PC-3 (cell line): ENCODE measurements around the gene RAB5B. TPM values are rescaled to one million over a fixed set of nuclear protein-coding genes. Genes with fewer than 3 reads are reported as not detected.

Experiments used
- ATAC-seq: fragments of 200-7000 bp; cut with Tn5 transposase; 2 replicates; pipeline ENCODE4 v1.9.1; 2020; ENCODE audit warnings: mild to moderate bottlenecking, moderate library complexity
- BruUV-seq: library from RNA; stranded (reverse); fragments of 400-500 nt; replicated peaks from 2 replicates; lab custom pipeline; 2021; lab: Mats Ljungman, UMichigan
- CTCF ChIA-PET: fragments of 300-600 bp; sonication (Branson Sonifier 250); formaldehyde crosslinking; loops from one replicate; lab custom pipeline; 2022; ENCODE audit warnings: antibody characterized with exemption; lab: Charles Lee
- POLR2A ChIA-PET: fragments of 300-600 bp; sonication (Branson Sonifier 250); formaldehyde crosslinking; loops from one replicate; lab custom pipeline; 2022; ENCODE audit warnings: antibody characterized with exemption; ENCODE audit not compliant: unreplicated experiment; lab: Charles Lee
- DNase-seq: peaks from one replicate; pipeline ENCODE4 v3.0.0-alpha.2; 2015
- H2AFZ ChIP-seq: fragments of 300-600 bp; sonication (generic); 2 replicates; pipeline ENCODE4 v1.6.0; 2016; ENCODE audit warnings: antibody characterized with exemption, low read length
- H3F3A ChIP-seq: fragments of 300-600 bp; sonication (generic); one replicate; pipeline ENCODE4 v1.6.0; 2017; ENCODE audit warnings: antibody characterized with exemption, low read length, control low read depth, mild to moderate bottlenecking; ENCODE audit not compliant: unreplicated experiment
- H3K27ac ChIP-seq: fragments of 300-600 bp; sonication (generic); 2 replicates; pipeline ENCODE4 v1.5.1; 2016; ENCODE audit warnings: mild to moderate bottlenecking, low read length
- H3K27me3 ChIP-seq: fragments of 300-600 bp; sonication (generic); 2 replicates; pipeline ENCODE4 v1.6.1; 2016; ENCODE audit warnings: low read length, mixed read lengths
- H3K36me3 ChIP-seq: fragments of 300-600 bp; sonication (generic); 2 replicates; pipeline ENCODE4 v1.6.1; 2016; ENCODE audit warnings: low read depth, mixed run types, low read length, mixed read lengths
- H3K4me1 ChIP-seq: fragments of 300-600 bp; sonication (generic); 2 replicates; pipeline ENCODE4 v1.5.1; 2016; ENCODE audit warnings: low read length; ENCODE audit not compliant: insufficient read depth
- H3K4me2 ChIP-seq: fragments of 300-600 bp; sonication (generic); 2 replicates; pipeline ENCODE4 v1.6.0; 2016; ENCODE audit warnings: low read length
- H3K4me3 ChIP-seq: fragments of 300-600 bp; sonication (generic); 2 replicates; pipeline ENCODE4 v1.5.1; 2016; ENCODE audit warnings: mild to moderate bottlenecking, low read length, mixed read lengths
- H3K79me2 ChIP-seq: fragments of 300-600 bp; sonication (generic); 2 replicates; pipeline ENCODE4 v1.6.1; 2017; ENCODE audit warnings: low read length, mixed read lengths
- H3K9ac ChIP-seq: fragments of 300-600 bp; sonication (generic); 2 replicates; pipeline ENCODE4 v1.6.0; 2016; ENCODE audit warnings: mild to moderate bottlenecking, low read length
- H3K9me2 ChIP-seq: fragments of 300-600 bp; sonication (generic); replicated peaks from 2 replicates; pipeline ENCODE4 v1.6.1; 2016; ENCODE audit warnings: mixed run types, low read length, mixed read lengths
- H3K9me3 ChIP-seq: fragments of 300-600 bp; sonication (generic); 2 replicates; pipeline ENCODE4 v1.6.1; 2016; ENCODE audit warnings: low read length, mixed read lengths
- H4K20me1 ChIP-seq: fragments of 300-600 bp; sonication (generic); 2 replicates; pipeline ENCODE4 v1.6.1; 2016; ENCODE audit warnings: low read length, mixed read lengths
- CTCF ChIP-seq: fragments of 300-600 bp; sonication (generic); conservative IDR thresholded peaks from 2 replicates; pipeline ENCODE4 v1.5.1; 2017; ENCODE audit warnings: antibody characterized with exemption, low read depth, mild to moderate bottlenecking, low read length
- EZH2 ChIP-seq: fragments of 300-600 bp; sonication (generic); IDR thresholded peaks from one replicate; pipeline ENCODE4 v1.6.1; 2017; ENCODE audit warnings: antibody characterized with exemption, mild to moderate bottlenecking, low read length; ENCODE audit not compliant: unreplicated experiment
- EZH2phosphoT487 ChIP-seq: fragments of 300-600 bp; sonication (generic); IDR thresholded peaks from 2 replicates; pipeline ENCODE4 v1.6.1; 2018; ENCODE audit warnings: mild to moderate bottlenecking, antibody characterized with exemption, low read length, borderline replicate concordance
- intact Hi-C: fragments of 100-400 bp; cut with micrococcal nuclease; formaldehyde crosslinking; loops from 2 replicates; pipeline ENCODE4 v1.9.0; 2023
- total RNA-seq: library from RNA; depleted of rRNA; stranded (reverse); fragments of >200 nt; gene quantifications from 2 replicates; pipeline ENCODE4 v1.2.3, GENCODE V29; 2014

Gene RAB5B
- total RNA-seq, 1 experiment from 2014 or later = 48.8 TPM

GRCh38 chr12:56017181-56017580 lies 43.3 kb downstream of the RAB5B start:
- no peaks in the 10 kb centered on the region for H3K4me1 ChIP-seq
- H3K9me2 ChIP-seq = no peaks in the 10 kb centered on the region
- no peaks in the 10 kb centered on the region for H3K27me3 ChIP-seq
- H2AFZ ChIP-seq = no peak overlapping the region
- no peak overlapping the region for H3K9ac ChIP-seq
- DNase-seq (no peak), ATAC-seq (no peak)
- no peaks in the 10 kb centered on the region for H3K9me3 ChIP-seq
- TF ChIP-seq EZH2phosphoT487 = no peak
- TF ChIP-seq CTCF = no peak
- TF ChIP-seq EZH2 = no peak
- H3K27ac ChIP-seq = no peak overlapping the region
- intact Hi-C loops = no loop called here
- CTCF ChIA-PET = no interaction called here
- no peaks in the 10 kb centered on the region for H3K36me3 ChIP-seq
- POLR2A ChIA-PET = no interaction called here
- H3K4me3 ChIP-seq = no peak overlapping the region
- H3K79me2 ChIP-seq = no peaks in the 10 kb centered on the region
- H3K4me2 ChIP-seq = no peak overlapping the region
- BruUV-seq = no TSS peak
- H4K20me1 ChIP-seq = no peaks in the 10 kb centered on the region
- H3F3A ChIP-seq = no peaks in the 10 kb centered on the region

- no TSS peak for BruUV-seq
These were observed 44.5 kb downstream of the RAB5B start for GRCh38 chr12:56018356-56018755.

More at GRCh38 chr12:56018356-56018755, 44.5 kb downstream of the RAB5B start:
- DNase-seq (no peak), ATAC-seq (no peak)
- Histone ChIP-seq H3K9me2 (no peaks in the 10 kb centered on the region), H4K20me1 (no peaks in the 10 kb centered on the region), H3K27me3 (no peaks in the 10 kb centered on the region), H3K4me2 (no peak overlapping the region), H3F3A (no peaks in the 10 kb centered on the region), H3K27ac (no peak overlapping the region), H3K9ac (no peak overlapping the region), H3K4me3 (no peak overlapping the region), H3K9me3 (no peaks in the 10 kb centered on the region), H3K36me3 (no peaks in the 10 kb centered on the region), H3K4me1 (no peaks in the 10 kb centered on the region), H2AFZ (no peak overlapping the region), H3K79me2 (no peaks in the 10 kb centered on the region)
- POLR2A ChIA-PET = no interaction called here
- intact Hi-C loops = no loop called here
- TF ChIP-seq EZH2 (no peak), CTCF (no peak)
- CTCF ChIA-PET = no interaction called here
